MCF 10A (cell line): ENCODE data around the gene KRTAP4-4. TPM values are rescaled to one million over a fixed set of nuclear protein-coding genes. Genes with fewer than 3 reads are reported as not detected.
"Not testable (repeated sequence)": the region's sequence is repeated elsewhere in the genome, so short reads cannot be mapped to it uniquely, and the experiment has no call there.

Experiments used
- BruUV-seq: library from RNA; stranded (reverse); fragments of 400-500 nt; replicated peaks from 2 replicates; lab custom pipeline; 2021; lab: Mats Ljungman, UMichigan
- CTCF ChIA-PET: fragments of 300-600 bp; sonication (Branson Sonifier 250); formaldehyde crosslinking; extraction: SDS; loops from one replicate; lab custom pipeline; 2021; ENCODE audit warnings: antibody characterized with exemption, inconsistent platforms; lab: Yijun Ruan, JAX
- POLR2A ChIA-PET: fragments of 300-600, 350-650 bp; sonication (Branson Sonifier 250); formaldehyde crosslinking; extraction: SDS; loops from one replicate; lab custom pipeline; 2020; ENCODE audit warnings: antibody characterized with exemption, inconsistent platforms; lab: Yijun Ruan, JAX
- DNase-seq: peaks from one replicate; pipeline ENCODE4 v3.0.0-alpha.2; 2018; ENCODE audit not compliant: unreplicated experiment
- H3K27ac Mint-ChIP-seq: one replicate; pipeline ENCODE4 v1.8.0; 2022; ENCODE audit warnings: mild to moderate bottlenecking, low read depth, mixed read lengths; ENCODE audit not compliant: unreplicated experiment
- H3K27me3 Mint-ChIP-seq: one replicate; pipeline ENCODE4 v1.8.0; 2022; ENCODE audit warnings: mixed read lengths; ENCODE audit not compliant: insufficient read depth, unreplicated experiment
- H3K36me3 Mint-ChIP-seq: one replicate; pipeline ENCODE4 v1.8.0; 2022; ENCODE audit warnings: mild to moderate bottlenecking, moderate library complexity, mixed read lengths; ENCODE audit not compliant: insufficient read depth, unreplicated experiment
- H3K4me1 Mint-ChIP-seq: one replicate; pipeline ENCODE4 v1.8.0; 2022; ENCODE audit warnings: mixed read lengths; ENCODE audit not compliant: insufficient read depth, unreplicated experiment
- H3K4me3 Mint-ChIP-seq: one replicate; pipeline ENCODE4 v1.8.0; 2022; ENCODE audit warnings: mild to moderate bottlenecking, moderate library complexity, mixed read lengths; ENCODE audit not compliant: unreplicated experiment
- H3K9me3 Mint-ChIP-seq: one replicate; pipeline ENCODE4 v1.8.0; 2022; ENCODE audit warnings: mixed read lengths; ENCODE audit not compliant: unreplicated experiment
- intact Hi-C: fragments of 100-400 bp; cut with micrococcal nuclease; formaldehyde crosslinking; loops from 2 replicates; pipeline ENCODE4 v1.14.1; 2022
- total RNA-seq: library from RNA; stranded (reverse); gene quantifications from 2 replicates; pipeline ENCODE4 v1.2.3, GENCODE V29; 2022
- TF ChIP-seq, protein P1 (sequence below): fragments of 200-600 bp; IDR thresholded peaks from one replicate; pipeline ENCODE4 v1.8.0; 2022; ENCODE audit warnings: antibody characterized with exemption, mild to moderate bottlenecking; ENCODE audit not compliant: unreplicated experiment

The KRTAP4-4 gene
- total RNA-seq, 1 experiment from 2014 or later: not detected

DNA sequence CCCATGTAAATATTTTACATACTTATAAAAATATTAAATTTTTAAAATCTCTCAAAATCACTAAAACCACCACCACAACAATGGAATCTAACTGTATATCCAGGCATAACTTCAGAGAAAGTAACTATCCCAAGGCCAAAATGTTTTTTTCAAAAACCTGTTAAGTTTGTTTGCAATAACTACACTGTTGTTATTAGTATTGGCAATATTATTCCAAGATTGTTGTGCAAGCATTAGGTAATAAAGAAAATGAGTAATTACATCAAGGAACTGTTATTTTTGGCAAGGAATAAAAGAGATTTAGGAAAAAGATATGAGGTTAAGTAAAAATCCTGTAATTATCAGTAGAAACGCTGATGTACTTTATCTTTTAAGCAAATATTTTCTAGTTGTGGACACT lies 33.2 kb downstream of the KRTAP4-4 start:
- H3K27ac Mint-ChIP-seq: no peak overlapping the region
- TF ChIP-seq, protein P1, sequence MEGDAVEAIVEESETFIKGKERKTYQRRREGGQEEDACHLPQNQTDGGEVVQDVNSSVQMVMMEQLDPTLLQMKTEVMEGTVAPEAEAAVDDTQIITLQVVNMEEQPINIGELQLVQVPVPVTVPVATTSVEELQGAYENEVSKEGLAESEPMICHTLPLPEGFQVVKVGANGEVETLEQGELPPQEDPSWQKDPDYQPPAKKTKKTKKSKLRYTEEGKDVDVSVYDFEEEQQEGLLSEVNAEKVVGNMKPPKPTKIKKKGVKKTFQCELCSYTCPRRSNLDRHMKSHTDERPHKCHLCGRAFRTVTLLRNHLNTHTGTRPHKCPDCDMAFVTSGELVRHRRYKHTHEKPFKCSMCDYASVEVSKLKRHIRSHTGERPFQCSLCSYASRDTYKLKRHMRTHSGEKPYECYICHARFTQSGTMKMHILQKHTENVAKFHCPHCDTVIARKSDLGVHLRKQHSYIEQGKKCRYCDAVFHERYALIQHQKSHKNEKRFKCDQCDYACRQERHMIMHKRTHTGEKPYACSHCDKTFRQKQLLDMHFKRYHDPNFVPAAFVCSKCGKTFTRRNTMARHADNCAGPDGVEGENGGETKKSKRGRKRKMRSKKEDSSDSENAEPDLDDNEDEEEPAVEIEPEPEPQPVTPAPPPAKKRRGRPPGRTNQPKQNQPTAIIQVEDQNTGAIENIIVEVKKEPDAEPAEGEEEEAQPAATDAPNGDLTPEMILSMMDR: no peak
- DNase-seq: peak; percentile 1
- H3K36me3 Mint-ChIP-seq: no peaks in the 10 kb centered on the region
- H3K27me3 Mint-ChIP-seq: no peaks in the 10 kb centered on the region
- H3K4me3 Mint-ChIP-seq: no peak overlapping the region
- ChIA-PET CTCF (interaction anchor here (0.6 kb wide), 1 partner anchor 196 kb away, joined by 3 read pairs; no protein-coding TSS in a partner anchor), POLR2A (no interaction called here)
- BruUV-seq: no TSS peak
- intact Hi-C loops: no loop called here
- H3K4me1 Mint-ChIP-seq: peaks cover 14% of the 10 kb centered on the region
- peaks cover 14% of the 10 kb centered on the region for H3K9me3 Mint-ChIP-seq

GRCh38 chr17:41126412-41126811 lies 34.1 kb downstream of the KRTAP4-4 start:
- no TSS peak for BruUV-seq
- ChIA-PET CTCF (no interaction called here), POLR2A (interaction anchor here (0.7 kb wide), 1 partner anchor 33 kb away, joined by 3 read pairs; no protein-coding TSS in a partner anchor)
- Mint-ChIP-seq H3K4me3 (no peak overlapping the region), H3K27ac (no peak overlapping the region), H3K27me3 (no peaks in the 10 kb centered on the region), H3K4me1 (peaks cover 5% of the 10 kb centered on the region), H3K36me3 (no peaks in the 10 kb centered on the region), H3K9me3 (peaks cover 18% of the 10 kb centered on the region)
- intact Hi-C loops: no loop called here
- TF ChIP-seq, protein P1: no peak
- no peak for DNase-seq

GRCh38 chr17:41125064-41125463 lies 35.5 kb downstream of the KRTAP4-4 start:
- intact Hi-C loops: no loop called here
- ChIA-PET CTCF (no interaction called here), POLR2A (no interaction called here)
- TF ChIP-seq, protein P1: no peak
- Mint-ChIP-seq H3K9me3 (peaks cover 13% of the 10 kb centered on the region), H3K4me3 (no peak overlapping the region), H3K27me3 (no peaks in the 10 kb centered on the region), H3K27ac (no peak overlapping the region), H3K4me1 (peaks cover 5% of the 10 kb centered on the region), H3K36me3 (no peaks in the 10 kb centered on the region)
- DNase-seq: no peak
- no TSS peak for BruUV-seq

DNA sequence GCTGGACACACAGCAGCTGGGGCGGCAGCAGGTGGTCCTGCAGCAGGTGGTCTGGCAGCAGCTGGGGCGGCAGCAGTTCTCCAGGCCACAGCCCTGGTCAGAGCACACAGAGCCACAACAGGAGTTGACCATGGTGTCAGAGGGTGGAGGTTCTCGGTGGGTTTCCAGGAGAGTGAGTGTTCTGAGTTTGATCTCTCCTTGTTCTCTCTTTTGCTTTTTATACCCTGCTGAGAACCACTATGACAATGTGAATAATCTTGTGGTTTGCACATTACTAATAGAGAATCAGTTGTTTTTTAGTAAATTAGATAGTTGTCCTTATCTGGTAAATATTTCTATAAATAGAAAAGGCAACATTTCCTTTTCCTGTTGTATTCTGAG lies 36.6 kb downstream of the KRTAP4-4 start, which contains the start of gene KRTAP4-12:
Gene KRTAP4-12 (minus strand): TSS at position 192 of the 381 bp plus-strand sequence. CDS start 60 bp downstream, at position 132.
- H3K9me3 Mint-ChIP-seq, DNase-seq, CTCF ChIA-PET, H3K4me1 Mint-ChIP-seq, H3K27me3 Mint-ChIP-seq, intact Hi-C loops, H3K36me3 Mint-ChIP-seq, H3K27ac Mint-ChIP-seq, H3K4me3 Mint-ChIP-seq, BruUV-seq: not testable (repeated sequence)
- POLR2A ChIA-PET: interaction anchor here (0.5 kb wide), 1 partner anchor 740 kb away, joined by 3 read pairs; no protein-coding TSS in a partner anchor

DNA sequence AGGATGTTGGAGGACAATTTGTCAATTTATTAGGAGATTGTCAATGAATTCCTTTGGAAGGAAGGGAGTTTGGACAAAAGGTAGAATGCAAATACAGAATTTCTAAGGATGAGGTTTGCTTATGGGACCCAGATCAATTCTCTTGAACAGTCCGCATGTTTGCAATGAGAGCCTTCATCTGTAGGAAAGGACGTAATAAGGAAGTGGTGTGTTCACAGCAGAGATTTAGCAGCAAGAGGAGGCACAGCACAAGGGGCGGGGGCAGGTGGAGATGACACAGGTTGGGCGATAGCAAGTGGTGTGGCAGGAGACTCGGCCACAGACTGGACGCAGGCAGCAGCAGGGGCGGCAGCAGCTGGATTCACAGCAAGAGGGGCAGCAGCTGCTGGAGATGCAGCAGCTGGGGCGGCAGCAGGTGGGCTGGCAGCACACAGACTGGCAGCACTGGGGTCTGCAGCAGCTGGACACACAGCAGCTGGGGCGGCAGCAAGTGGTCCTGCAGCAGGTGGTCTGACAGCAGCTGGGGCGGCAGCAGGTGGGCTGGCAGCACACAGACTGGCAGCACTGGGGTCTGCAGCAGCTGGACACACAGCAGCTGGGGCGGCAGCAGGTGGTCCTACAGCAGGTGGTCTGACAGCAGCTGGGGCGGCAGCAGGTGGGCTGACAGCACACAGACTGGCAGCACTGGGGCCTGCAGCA lies 37.1 kb downstream of the KRTAP4-4 start:
- POLR2A ChIA-PET: interaction anchor here (0.5 kb wide), 1 partner anchor 741 kb away, joined by 3 read pairs; no protein-coding TSS in a partner anchor
- H3K27ac Mint-ChIP-seq, H3K27me3 Mint-ChIP-seq, H3K36me3 Mint-ChIP-seq, DNase-seq, intact Hi-C loops, H3K4me1 Mint-ChIP-seq, BruUV-seq, H3K9me3 Mint-ChIP-seq, H3K4me3 Mint-ChIP-seq, CTCF ChIA-PET: not testable (repeated sequence)
